Upper lobe of left lung (tissue), 4 donors: ENCODE data around the gene TMEM242.

Experiments used
- CTCF ChIP-seq, 6 experiments: fragments of 450-650 bp in 4 of 6; fragments of 200-600 bp in 2 of 6; sonication (generic) in 2 of 6; IDR thresholded peaks; one replicate each; pipeline ENCODE4 v1.5.1; 2016 to 2019; ENCODE audit warnings: antibody characterized with exemption in 6 of 6
- POLR2A ChIP-seq, 4 donors: fragments of 450-650 bp; IDR thresholded peaks; one replicate each; pipeline ENCODE4 v1.5.1; 2016 to 2017; ENCODE audit warnings: antibody characterized with exemption in 4 of 4, mild to moderate bottlenecking in 2 of 4

GRCh38 chr6:157316871-157317814 is 6.2 kb downstream of the TMEM242 start:
- TF ChIP-seq CTCF (IDR thresholded peaks at IDR 0.05) (no peak), POLR2A (IDR thresholded peaks at IDR 0.05) (no peak)
